ENCODE data around the gene SCN2A. TPM values are rescaled to one million over a fixed set of nuclear protein-coding genes. Genes with fewer than 3 reads are reported as not detected.

SCN2A gene
- total RNA-seq, 1 experiment from 2014 or later: 0.24 TPM

GRCh38 chr2:165196411-165196810 is 42.8 kb upstream of the SCN2A start:
- Mint-ChIP-seq H3K27me3 (ENCODE audit: low read depth) (no peaks in the 10 kb centered on the region), H3K9me3 (no peaks in the 10 kb centered on the region), H3K4me3 (no peak overlapping the region), H3K36me3 (ENCODE audit: insufficient read depth in 1 of 3, low read depth in 3 of 3) (no peaks in the 10 kb centered on the region), H3K27ac (no peak overlapping the region), H3K4me1 (peaks cover 11 to 15% of the 10 kb centered on the region in 2 experiments)
- no peak overlapping the region for H4K8ac ChIP-seq (replicated peaks; ENCODE audit: insufficient read length, low read depth, low read length)
- H3K4me2 ChIP-seq (ENCODE audit: insufficient read depth, insufficient read length, low read length): no peak overlapping the region
- H3K4ac ChIP-seq (ENCODE audit: low read depth, low read length): no peak overlapping the region
- no peaks in the 10 kb centered on the region for H3K79me2 ChIP-seq (ENCODE audit: insufficient read depth, low read length)
- H3K4me1 ChIP-seq (ENCODE audit: insufficient read depth, low read length): no peaks in the 10 kb centered on the region; the same call in 1 of the 2 replicates
- TF ChIP-seq, protein P1, sequence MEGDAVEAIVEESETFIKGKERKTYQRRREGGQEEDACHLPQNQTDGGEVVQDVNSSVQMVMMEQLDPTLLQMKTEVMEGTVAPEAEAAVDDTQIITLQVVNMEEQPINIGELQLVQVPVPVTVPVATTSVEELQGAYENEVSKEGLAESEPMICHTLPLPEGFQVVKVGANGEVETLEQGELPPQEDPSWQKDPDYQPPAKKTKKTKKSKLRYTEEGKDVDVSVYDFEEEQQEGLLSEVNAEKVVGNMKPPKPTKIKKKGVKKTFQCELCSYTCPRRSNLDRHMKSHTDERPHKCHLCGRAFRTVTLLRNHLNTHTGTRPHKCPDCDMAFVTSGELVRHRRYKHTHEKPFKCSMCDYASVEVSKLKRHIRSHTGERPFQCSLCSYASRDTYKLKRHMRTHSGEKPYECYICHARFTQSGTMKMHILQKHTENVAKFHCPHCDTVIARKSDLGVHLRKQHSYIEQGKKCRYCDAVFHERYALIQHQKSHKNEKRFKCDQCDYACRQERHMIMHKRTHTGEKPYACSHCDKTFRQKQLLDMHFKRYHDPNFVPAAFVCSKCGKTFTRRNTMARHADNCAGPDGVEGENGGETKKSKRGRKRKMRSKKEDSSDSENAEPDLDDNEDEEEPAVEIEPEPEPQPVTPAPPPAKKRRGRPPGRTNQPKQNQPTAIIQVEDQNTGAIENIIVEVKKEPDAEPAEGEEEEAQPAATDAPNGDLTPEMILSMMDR (conservative IDR thresholded peaks at IDR 0.05): no peak
- no peak overlapping the region for H3K9ac ChIP-seq (ENCODE audit: extremely low read depth, insufficient read length, low read length)
- no peak overlapping the region for H3T11ph ChIP-seq (ENCODE audit: low read length)
- no peak overlapping the region for H3K27ac ChIP-seq (ENCODE audit: insufficient read length, low read depth, low read length)
- no peak overlapping the region for H4K5ac ChIP-seq (ENCODE audit: insufficient read length, low read depth, low read length)
- H4K20me1 ChIP-seq (ENCODE audit: control insufficient read depth, insufficient read depth, insufficient read length): no peaks in the 10 kb centered on the region
- H2AFZ ChIP-seq (ENCODE audit: low read length): no peak overlapping the region
- H3K18ac ChIP-seq (ENCODE audit: insufficient read length, low read depth, low read length): no peak overlapping the region
- no peak overlapping the region for H4K91ac ChIP-seq (ENCODE audit: insufficient read length, low read depth, low read length)
- WGBS (ENCODE audit: extremely low coverage, insufficient read length, low lambda C conversion rate): no CpG with 5 or more reads among the region's 4 CpGs
- H3K79me1 ChIP-seq (ENCODE audit: insufficient read depth, low read depth, low read length, poor library complexity, severe bottlenecking): no peaks in the 10 kb centered on the region
- no peak overlapping the region for H2AK5ac ChIP-seq (ENCODE audit: insufficient read length, low read length)
- H3K9me3 ChIP-seq (ENCODE audit: control insufficient read depth, low read depth, low read length): no peaks in the 10 kb centered on the region
- H3K14ac ChIP-seq (ENCODE audit: insufficient read depth, low read length): no peak overlapping the region
- H2BK15ac ChIP-seq (ENCODE audit: low read depth, low read length): no peak overlapping the region
- no peak for DNase-seq
- no peak overlapping the region for H3K56ac ChIP-seq (ENCODE audit: insufficient read length, low read depth, low read length)
- no peaks in the 10 kb centered on the region for H3K27me3 ChIP-seq (ENCODE audit: insufficient read depth, low read length)
- no peak overlapping the region for H2BK5ac ChIP-seq (ENCODE audit: insufficient read length, low read length)
- H2BK12ac ChIP-seq (ENCODE audit: insufficient read length, low read depth, low read length): no peak overlapping the region
- no peak overlapping the region for H2BK120ac ChIP-seq (ENCODE audit: low read depth, low read length, poor library complexity, severe bottlenecking)
- H3K23me2 ChIP-seq (ENCODE audit: insufficient read length, low read depth, low read length, poor library complexity, severe bottlenecking): no peaks in the 10 kb centered on the region
- H2BK20ac ChIP-seq (ENCODE audit: low read depth, low read length, poor library complexity, severe bottlenecking): no peak overlapping the region
- no peak overlapping the region for H3K23ac ChIP-seq (ENCODE audit: insufficient read length, low read depth, low read length)

Measured in H9 (cell line).